ENCODE results near the gene CCDC137.
"Not testable (repeated sequence)": the region's sequence is repeated elsewhere in the genome, so short reads cannot be mapped to it uniquely, and the experiment has no call there.

Gene CCDC137, protein sequence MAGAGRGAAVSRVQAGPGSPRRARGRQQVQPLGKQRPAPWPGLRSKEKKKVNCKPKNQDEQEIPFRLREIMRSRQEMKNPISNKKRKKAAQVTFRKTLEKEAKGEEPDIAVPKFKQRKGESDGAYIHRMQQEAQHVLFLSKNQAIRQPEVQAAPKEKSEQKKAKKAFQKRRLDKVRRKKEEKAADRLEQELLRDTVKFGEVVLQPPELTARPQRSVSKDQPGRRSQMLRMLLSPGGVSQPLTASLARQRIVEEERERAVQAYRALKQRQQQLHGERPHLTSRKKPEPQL

DNA sequence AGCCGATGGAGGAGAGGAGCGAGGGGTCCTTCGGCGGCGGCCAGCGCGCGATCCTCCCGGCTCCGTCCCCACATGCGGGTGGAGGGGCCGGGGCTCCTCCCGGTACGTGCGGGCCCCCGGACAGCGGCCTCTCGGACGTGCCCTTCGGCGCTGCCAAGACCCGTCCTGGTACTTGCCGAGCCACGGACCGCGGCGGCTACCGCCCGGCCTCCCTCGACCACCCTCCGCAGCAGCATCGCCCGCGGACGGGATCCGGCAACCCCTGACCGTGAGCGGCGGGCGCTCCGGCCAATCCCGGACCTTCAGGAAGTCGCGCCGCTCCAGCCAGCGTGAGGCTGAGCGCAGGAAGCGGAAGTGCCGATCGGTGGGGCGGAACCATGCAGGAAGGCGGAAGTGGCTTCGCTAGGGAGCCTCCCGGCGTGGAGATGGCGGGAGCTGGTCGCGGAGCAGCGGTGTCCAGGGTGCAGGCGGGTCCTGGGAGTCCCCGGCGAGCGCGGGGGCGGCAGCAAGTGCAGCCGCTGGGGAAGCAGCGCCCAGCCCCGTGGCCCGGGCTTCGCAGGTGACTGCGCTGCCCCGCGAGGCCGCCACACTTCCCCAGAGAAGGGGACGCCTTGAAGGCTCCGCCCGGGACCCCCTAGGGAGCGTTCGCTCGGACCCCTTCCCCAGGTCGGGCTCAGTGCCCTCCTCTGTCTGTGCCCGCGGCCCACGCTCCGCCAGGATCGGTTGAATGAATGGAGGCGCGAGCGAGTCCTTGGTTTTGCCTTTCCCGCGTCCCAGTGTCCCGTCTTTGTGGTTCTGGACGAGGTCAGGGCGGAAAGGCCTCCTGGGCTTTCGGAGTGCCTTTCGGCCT lies at the start of gene CCDC137, which contains the start of gene OXLD1:
Gene CCDC137 (plus strand): TSS at position 396 of the 850 bp plus-strand sequence. CDS start 30 bp downstream, at position 426.
Gene OXLD1 (minus strand): TSS at position 264 of the 850 bp plus-strand sequence. CDS start 28 bp downstream, at position 236.
- DNase-seq (ENCODE audit: low spot score), result peak; percentile 95

DNA sequence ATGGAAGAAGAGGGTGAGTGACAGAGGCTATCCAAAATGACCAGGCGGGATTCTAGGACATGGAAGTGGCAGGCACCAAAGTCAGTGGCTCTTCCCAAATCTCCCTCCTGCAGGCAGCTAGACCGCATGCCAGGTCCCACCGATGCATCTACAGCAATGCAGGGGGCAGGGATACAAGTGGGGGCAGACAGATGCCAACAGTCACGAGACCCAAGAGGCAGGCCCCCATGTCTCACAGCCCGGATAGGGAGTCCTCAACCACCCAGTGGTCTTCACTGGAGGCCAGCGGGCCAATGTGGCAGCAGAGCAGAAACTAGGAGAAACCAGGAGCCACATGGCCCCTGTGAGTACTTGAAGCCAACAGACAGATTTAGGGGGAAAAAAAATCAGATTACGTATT lies 49.7 kb upstream of the CCDC137 start:
- DNase-seq (ENCODE audit: low spot score), result no peak

DNA sequence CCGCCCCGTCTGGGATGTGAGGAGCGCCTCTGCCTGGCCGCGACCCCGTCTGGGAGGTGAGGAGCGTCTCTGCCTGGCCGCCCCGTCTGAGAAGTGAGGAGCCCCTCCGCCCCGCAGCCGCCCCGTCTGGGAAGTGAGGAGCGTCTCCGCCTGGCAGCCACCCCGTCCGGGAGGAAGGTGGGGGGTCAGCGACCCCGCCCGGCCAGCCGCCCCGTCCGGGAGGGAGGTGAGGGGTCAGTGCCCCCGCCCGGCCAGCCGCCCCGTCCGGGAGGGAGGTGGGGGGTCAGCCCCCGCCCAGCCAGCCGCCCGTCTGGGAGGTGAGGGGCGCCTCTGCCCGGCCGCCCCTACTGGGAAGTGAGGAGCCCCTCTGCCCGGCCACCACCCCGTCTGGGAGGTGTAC lies 48.2 kb upstream of the CCDC137 start:
- not testable (repeated sequence) for DNase-seq (ENCODE audit: low spot score)

DNA sequence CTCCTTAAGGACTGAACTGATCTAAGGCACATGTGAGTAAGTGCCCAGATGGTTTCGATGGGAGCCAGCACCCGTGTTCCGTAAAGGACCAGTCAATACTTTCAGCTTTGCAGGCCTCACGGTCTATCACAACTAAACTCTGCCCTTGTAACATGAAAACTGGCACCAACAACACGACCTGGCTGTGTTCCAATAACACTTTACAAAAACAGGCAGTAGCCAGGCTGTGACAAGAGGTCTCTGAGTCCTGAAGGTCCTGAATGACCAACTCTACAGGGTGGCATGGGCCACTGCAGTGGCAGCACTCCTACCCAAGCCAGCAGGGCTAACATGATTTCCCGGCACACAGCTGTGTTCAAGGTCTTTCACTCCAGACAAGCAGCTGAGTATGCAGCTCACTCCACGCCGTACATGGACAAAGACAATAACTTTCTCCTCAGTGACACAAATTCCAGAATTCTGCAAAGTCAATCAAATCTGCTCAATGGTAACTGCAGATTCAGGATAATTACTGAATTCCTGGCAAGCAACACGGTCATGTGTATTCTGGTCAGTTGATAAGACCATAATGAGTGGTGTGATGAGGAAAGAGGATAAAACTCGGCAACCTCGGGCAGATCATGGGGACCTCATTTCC lies 44.9 kb upstream of the CCDC137 start:
- DNase-seq (ENCODE audit: low spot score), result no peak

DNA sequence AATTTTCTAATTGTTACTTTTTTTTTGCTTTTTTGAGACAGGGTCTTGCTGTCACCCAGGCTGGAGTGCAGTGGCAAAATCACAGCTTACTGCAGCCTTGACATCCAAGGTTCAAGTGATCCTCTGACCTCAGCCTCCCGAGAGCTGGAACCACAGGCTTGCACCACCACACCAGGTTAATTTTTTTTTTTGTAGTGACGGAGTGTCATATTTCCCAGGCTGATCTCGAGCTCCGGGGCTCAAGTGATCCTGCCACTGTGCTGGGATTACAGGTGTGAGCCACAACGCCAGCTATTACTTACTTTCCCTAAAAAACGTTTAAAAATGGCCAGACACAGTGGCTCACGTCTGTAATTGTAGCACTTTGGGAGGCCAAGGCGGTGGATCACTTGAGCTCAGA lies 36.3 kb upstream of the CCDC137 start:
- DNase-seq (ENCODE audit: low spot score), result no peak

DNA sequence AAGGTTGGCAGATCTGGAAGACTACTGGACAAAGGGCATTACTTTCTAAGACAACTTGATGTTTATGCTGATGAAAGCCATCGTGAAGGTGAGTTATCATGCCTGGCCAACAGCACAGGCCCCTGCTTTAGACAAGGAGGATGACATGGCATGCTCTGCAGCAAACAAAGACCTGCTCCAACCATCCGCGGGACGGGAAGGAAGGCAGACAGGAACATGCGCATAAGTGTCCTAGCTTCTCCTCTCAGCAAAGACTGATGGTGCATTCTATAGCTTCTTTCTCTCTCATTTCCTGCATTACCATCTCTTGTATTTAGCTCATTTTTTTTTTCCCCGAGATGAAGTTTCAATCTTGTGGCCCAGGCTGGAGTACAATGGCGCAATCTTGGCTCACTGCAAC lies 35.1 kb upstream of the CCDC137 start:
- DNase-seq (ENCODE audit: low spot score), result no peak

DNA sequence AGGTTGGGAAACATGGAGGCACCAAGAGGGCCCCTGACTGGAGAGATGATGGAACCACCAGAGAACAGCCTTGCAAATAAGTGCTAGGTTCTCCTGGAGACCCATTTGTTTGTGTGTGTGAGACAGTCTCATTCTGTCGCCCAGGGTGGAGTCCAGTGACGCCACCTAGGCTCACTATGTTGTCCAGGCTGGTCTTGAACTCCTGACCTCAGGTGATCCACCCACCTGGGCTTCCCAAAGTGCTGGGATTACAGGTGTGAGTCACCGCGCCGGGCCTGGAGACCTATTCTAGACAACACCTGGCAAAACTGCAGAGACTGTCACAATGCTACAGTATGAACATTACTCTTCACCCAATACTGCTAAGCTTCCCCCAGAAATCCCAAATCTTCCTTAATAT lies 31.1 kb upstream of the CCDC137 start:
- DNase-seq (ENCODE audit: low spot score), result no peak

DNA sequence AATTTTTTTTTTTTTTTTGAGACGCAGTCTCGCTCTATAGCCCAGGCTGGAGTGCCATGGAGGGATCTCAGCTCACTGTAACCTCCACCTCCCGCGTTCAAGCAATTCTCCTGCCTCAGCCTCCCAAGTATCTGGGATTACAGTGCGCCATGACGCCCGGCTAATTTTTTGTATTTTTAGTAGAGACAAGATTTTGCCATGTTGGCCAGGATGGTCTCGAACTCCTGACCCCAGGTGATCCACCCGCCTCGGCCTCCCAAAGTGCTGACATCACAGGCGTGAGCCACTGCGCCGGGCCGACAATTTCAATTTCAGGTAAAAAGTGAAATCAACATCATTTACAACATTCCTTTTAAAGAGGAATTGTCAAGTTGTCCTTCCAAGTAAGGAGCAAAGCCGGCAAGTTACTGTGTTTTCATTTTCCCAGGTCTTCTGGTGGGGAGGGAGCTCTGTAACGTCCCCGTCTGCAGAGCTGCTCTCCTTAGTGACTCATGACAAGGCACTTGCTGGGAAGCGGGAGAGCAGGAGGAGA lies 30.5 kb upstream of the CCDC137 start:
- no peak for DNase-seq (ENCODE audit: low spot score)

DNA sequence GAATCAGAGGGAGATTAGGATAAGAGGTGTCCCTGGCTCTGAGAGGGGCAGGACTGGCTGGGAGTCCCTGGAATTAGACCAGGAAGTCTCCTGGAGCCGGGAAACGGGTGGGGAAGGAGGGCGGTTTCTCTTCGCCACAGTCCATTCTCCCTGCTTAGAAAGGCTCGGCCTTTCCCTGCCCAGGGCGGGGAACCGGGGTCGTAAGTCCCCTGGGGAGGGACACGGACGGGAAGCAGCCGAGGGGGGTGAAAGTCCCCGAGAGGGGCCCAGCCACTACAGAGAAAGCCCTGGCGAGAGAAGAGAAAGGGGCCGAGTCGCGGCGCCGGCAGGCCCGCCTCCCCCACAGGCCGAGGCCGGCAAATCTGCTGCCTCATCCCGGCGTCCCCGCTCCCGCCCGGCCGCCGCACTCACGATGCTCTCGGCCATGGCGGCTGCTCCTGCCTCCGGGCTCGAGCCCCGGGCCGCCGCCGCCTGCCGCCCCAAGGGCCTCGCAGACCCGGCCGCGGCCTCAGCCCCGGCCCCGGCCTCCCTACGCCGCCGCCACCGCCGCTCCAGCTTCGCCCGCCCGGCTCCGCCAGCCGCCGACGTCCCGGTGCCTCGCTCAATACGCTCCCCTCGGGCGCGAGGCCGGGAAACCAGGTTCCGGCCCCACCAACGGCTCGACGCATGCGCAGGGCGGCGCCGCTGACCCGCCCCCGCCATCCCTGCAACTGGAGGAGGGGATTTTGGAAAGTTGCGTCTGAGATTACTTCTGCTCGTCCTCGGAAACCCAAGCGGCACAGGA lies 29.8 kb upstream of the CCDC137 start, which contains the start of the genes NPLOC4 and TSPAN10:
Gene NPLOC4 (minus strand): TSS at position 608 of the 784 bp plus-strand sequence. CDS start 182 bp downstream, at position 426.
Gene TSPAN10 (plus strand): TSS at position 692 of the 784 bp plus-strand sequence. CDS start 5,217 bp downstream, outside the sequence.
- DNase-seq (ENCODE audit: low spot score), result peak; percentile 89

DNA sequence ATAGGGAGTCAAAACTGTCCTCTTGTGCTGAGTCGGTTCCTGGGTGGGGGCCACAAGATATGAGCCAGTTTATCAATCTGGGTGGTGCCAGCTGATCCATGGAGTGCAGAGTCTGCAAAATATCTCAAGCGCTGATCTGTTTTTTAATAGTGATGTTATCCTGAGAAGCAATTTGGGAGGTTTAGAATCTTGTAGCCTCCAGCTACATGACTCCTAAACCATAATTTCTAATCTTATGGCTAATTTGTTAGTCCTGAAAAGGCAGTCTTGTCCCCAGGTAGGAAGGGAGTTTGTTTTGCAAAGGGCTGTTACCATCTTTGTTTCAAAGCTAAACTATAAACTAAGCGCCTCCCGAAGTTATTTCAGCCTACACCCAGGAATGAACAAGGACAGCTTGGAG lies 27.9 kb upstream of the CCDC137 start:
- no peak for DNase-seq (ENCODE audit: low spot score)

DNA sequence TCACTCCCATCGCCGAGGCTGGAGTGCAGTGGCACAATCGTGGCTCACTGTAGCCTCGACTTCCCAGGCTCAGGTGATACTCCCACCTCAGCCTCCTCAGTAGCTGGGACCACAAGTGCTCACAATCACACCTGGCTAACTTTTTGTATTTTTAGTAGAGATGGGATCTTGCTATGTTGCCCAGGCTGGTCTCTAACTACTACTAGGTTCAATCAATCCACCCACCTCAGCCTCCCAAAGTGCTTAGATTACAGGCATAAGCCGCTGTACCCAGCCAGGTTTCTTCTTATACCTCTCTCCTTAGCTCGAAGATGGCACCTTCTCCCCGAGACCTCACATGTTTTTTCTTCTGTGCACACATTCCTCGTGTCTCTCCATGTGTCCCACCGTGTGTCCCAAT lies 26.5 kb upstream of the CCDC137 start:
- no peak for DNase-seq (ENCODE audit: low spot score)

DNA sequence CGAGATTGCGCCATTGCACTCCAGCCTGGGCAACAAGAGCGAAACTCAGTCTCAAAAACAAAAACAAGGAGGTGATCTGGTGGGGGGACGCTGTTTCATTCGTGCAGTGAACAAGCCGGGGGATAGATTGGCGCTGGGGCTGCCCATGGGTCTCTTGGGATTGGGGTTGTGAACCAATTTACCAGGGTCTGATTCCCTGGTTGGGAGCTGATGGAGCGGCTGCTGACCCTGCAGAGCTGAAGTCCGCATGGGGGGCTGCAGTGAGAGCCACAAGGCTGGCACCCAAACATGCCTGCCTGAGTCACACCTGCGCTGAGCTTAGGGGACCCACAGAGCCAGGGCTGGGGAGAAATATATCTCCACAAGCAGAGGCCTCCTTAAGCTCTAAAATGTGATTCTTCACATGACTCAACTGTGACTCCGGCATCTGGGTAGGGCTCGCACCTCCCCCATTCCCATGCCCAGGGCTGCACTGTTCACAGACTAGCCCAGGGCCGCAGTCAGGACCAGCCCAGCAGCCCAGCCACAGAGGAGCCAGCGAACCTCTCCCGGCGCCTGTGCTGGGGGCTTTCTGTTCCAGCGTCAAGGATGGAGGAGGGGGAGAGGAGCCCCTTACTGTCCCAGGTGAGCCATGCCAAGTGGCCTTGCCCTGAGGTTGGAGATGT lies 24.6 kb upstream of the CCDC137 start:
- no peak for DNase-seq (ENCODE audit: low spot score)

DNA sequence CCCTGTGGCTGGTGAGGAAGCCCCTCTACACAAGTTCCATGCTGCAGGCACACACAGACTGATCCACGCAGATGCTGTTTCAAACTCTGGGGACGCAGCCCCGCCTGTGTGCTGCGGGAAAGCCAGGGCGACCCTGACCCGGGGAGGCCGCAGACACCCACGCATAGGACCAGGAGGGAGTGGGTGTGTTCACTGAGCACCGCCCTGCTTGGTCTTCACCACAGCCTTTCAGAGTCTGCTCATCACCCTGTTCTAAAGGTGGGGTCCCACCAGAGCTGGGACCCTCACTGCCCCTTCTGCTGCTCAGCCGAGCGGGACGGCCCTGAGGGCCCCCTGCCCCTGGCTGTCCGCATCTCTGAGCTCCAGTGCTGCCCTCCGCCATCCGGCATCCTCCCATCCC lies 22.0 kb upstream of the CCDC137 start:
- DNase-seq (ENCODE audit: low spot score), result no peak

DNA sequence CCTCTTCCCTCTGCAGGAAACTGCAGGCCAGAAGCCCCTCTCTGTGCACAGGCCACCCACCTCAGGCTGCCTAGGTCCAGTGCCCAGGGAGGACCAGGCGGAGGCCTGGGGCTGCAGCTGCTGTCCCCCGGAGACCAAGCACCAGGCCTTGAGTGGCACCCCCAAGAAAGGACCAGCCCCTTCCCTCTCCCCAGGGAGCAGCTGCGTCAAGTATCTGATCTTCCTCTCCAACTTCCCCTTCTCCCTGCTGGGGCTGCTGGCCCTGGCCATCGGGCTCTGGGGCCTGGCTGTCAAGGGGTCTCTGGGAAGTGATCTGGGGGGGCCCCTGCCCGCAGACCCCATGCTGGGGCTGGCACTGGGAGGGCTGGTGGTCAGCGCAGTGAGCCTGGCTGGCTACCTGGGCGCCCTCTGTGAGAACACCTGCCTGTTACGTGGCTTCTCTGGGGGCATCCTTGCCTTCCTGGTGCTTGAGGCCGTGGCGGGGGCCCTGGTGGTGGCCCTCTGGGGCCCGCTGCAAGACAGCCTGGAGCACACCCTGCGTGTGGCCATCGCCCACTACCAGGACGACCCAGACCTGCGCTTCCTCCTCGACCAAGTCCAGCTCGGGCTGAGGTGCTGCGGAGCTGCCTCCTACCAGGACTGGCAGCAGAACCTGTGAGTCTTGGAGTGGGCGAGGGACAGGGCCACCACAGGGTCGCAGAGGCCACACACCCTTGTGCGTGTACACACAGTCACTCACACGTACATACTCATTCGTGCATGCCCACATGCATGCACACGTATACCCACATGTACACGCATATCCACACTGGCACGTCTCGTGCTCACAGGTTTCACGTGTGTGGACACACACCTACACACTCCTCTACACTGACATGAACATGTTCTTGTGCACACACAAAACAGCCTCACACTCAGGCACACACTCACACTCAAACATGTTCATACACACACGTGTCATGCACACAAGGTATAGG lies 21.3 kb upstream of the CCDC137 start:
- no peak for DNase-seq (ENCODE audit: low spot score)

DNA sequence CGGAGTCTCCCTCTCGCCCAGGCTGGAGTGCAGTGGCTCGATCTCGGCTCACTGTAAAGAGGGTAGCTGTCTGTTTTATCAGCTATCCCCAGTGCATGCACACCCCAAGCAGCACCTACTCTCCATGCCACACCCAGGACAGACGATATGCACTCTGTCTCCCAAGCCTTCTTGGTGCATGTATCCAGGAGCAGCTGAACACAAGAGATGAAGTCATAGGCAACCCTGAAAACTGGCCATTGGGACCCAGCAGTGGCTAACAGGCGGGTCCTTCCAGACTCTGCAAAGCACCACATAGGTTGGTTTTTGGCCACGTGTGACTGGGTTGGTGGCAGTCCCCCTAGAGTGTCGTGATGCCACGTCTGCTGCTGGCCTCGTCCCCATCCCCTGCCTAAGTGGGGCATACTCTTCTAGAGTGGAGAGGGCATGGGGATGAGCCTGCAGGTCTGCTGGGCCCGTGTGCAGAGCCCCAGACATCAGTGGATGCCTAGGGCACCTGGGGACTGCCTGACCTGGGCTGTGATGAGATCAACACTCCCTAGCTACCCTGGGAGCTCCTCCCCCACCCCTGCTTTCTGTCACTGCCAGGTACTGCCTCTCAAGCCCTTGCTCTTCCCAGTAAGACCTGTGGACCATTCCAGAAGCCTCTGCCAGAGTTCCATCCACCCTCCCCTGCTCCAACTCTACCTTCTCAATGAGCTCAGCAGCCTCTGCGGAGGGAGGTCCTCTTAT lies 19.5 kb upstream of the CCDC137 start:
- DNase-seq (ENCODE audit: low spot score), result no peak

DNA sequence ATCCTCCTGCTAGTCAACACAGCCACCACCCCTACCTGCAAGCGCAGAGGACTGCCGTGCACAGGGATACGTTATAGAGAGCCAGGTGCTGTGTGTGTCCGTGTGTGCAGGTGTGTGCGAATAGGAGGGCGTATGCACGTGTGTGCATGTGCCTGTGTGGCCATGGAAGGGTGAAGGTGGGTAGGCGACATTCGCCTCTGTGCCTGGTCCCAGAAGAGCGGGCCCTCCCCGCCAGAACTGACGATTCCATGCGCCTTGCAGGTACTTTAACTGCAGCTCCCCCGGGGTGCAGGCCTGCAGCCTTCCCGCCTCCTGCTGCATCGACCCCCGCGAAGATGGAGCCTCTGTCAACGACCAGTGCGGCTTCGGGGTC lies 18.9 kb upstream of the CCDC137 start:
- no peak for DNase-seq (ENCODE audit: low spot score)

DNA sequence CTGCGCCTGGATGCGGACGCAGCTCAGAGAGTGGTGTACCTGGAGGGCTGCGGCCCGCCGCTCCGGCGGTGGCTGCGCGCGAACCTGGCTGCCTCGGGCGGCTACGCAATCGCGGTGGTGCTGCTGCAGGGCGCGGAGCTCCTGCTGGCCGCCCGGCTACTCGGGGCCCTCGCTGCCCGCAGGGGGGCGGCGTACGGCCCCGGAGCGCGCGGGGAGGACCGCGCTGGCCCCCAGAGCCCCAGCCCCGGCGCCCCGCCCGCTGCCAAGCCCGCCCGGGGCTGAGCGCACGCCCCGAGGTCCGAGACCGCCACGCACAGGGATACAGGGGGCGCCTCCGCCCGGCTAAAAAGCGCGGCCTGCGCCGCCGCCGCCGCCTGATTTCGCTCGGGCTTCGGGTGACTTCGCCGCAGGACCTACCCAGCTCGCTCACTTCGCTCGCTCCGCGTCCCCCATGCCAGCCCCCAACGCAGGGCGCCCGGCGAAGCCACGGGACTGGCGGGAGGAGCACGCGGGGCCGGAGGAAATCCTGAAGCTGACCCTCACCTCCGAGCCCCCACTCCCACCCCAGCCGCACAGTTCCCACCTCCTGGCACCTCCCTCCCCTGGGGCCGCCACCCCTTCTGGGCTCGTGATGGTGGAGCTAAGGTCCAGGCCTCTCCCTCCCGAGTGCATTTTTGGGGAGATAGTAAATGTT lies 18.4 kb upstream of the CCDC137 start:
- no peak for DNase-seq (ENCODE audit: low spot score)

DNA sequence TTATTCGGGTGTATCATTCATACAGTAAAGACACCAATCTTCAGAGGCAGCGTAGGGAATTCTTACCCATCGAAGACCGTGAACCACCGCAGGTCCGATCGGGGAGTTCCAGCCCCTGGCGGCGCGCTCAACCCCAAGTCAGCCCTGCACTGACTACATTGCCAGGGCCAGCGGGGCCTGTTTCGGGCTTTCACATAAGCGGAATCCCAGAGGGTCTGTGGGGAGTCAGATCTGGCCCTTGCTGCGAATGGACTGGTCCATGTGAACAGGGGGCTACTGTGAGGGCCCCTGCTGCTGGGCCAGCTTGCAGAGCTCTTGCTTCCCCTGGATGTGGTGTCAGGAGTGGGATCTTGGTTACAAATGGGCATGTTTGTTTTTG lies 17.8 kb upstream of the CCDC137 start:
- DNase-seq (ENCODE audit: low spot score), result no peak

Data from LoVo (cell line).